Endometrial microvascular endothelial cells (primary cell): ENCODE results near the gene CLMN. TPM values are rescaled to one million over a fixed set of nuclear protein-coding genes. Genes with fewer than 3 reads are reported as not detected.

Experiments used
- in situ Hi-C: cut with HindIII; loops from 2 replicates; pipeline ENCODE4 v1.10.0; 2017; ENCODE audit warnings: low sequenced_read_pairs, low pct_unique_long_range_greater_than_20kb; ENCODE audit errors: inconsistent ontology term
- total RNA-seq: library from RNA; depleted of rRNA; stranded (reverse); fragments of >200 nt; gene quantifications from one replicate; pipeline ENCODE4 v1.2.3, GENCODE V29; 2015; ENCODE audit errors: inconsistent ontology term

Gene CLMN
- total RNA-seq, 1 donor from 2014 or later = 2.0 TPM

GRCh38 chr14:95257521-95257920, 62.2 kb downstream of the CLMN start:
- in situ Hi-C loops = no loop called here

- in situ Hi-C loops = no loop called here
Measured at GRCh38 chr14:95256776-95257060, 63.0 kb downstream of the CLMN start.

- in situ Hi-C loops = no loop called here
Measured at GRCh38 chr14:95256002-95256775, 63.5 kb downstream of the CLMN start.

GRCh38 chr14:95255487-95255886, 64.2 kb downstream of the CLMN start:
- in situ Hi-C loops = no loop called here

- in situ Hi-C loops = no loop called here
Measured at GRCh38 chr14:95255013-95255412, 64.7 kb downstream of the CLMN start.

- in situ Hi-C loops = no loop called here
Measured at GRCh38 chr14:95254288-95254687, 65.4 kb downstream of the CLMN start.

GRCh38 chr14:95253039-95253630, 66.6 kb downstream of the CLMN start:
- in situ Hi-C loops = no loop called here

GRCh38 chr14:95252219-95252618, 67.5 kb downstream of the CLMN start:
- in situ Hi-C loops = no loop called here

GRCh38 chr14:95250936-95251335, 68.8 kb downstream of the CLMN start:
- in situ Hi-C loops = no loop called here

GRCh38 chr14:95250140-95250769, 69.5 kb downstream of the CLMN start:
- in situ Hi-C loops = no loop called here

GRCh38 chr14:95248432-95248831, 71.3 kb downstream of the CLMN start:
- in situ Hi-C loops = no loop called here

GRCh38 chr14:95246870-95247269, 72.8 kb downstream of the CLMN start:
- in situ Hi-C loops = no loop called here

GRCh38 chr14:95245334-95245733, 74.4 kb downstream of the CLMN start:
- in situ Hi-C loops = no loop called here

GRCh38 chr14:95244587-95244986, 75.1 kb downstream of the CLMN start:
- in situ Hi-C loops = no loop called here

- in situ Hi-C loops = no loop called here
Measured at GRCh38 chr14:95242870-95243269, 76.8 kb downstream of the CLMN start.

GRCh38 chr14:95240859-95241813, 78.6 kb downstream of the CLMN start:
- in situ Hi-C loops = no loop called here

GRCh38 chr14:95238487-95239298, 81.0 kb downstream of the CLMN start:
- in situ Hi-C loops = no loop called here

- in situ Hi-C loops = no loop called here
Measured at GRCh38 chr14:95237958-95238340, 81.8 kb downstream of the CLMN start.
